Keratinocyte (primary cell): ENCODE data around the gene DENND1A.
A peak's percentile ranks its signal among the peaks of the same experiment; 100 is the strongest.

ENCODE experiments used
- EZH2 ChIP-seq: IDR thresholded peaks from one replicate; pipeline ENCODE4 v1.6.1; 2012; ENCODE audit warnings: inconsistent platforms, mild to moderate bottlenecking, low read length, moderate library complexity
- TF ChIP-seq, protein P1 (sequence below), 3 experiments: IDR thresholded peaks in 1 of 3; conservative IDR thresholded peaks in 1 of 3; optimal IDR thresholded peaks in 1 of 3; 2 replicates in 2 of 3; 3 replicates in 1 of 3; pipeline versions ENCODE3 to v1.5.1; 2011; ENCODE audit warnings: low read length in 3 of 3, mild to moderate bottlenecking in 3 of 3, moderate library complexity in 2 of 3, control low read depth in 1 of 3, inconsistent platforms in 1 of 3; ENCODE audit not compliant: insufficient read depth in 2 of 3; ENCODE audit errors: extremely low read depth in 1 of 3

DNA sequence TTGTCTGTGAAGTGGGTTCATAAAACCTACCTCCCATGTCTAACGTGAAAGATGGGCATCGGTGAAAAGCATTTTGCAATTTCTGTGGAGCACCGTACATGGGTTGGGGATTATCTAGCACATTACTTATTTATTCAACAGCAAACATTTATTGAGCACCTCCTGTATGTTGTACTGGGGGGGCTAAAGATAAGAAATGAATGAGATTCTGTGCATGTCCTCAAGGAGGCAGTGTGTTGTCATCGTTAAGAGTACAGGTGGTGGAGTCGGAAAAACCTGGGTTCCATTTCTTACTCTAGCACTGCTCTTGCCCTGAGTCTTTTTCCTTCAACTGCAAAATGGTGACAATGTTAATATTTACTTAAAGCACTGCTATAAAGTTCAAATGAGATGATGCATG is 30.4 kb upstream of the DENND1A start:
- TF ChIP-seq, protein P1, sequence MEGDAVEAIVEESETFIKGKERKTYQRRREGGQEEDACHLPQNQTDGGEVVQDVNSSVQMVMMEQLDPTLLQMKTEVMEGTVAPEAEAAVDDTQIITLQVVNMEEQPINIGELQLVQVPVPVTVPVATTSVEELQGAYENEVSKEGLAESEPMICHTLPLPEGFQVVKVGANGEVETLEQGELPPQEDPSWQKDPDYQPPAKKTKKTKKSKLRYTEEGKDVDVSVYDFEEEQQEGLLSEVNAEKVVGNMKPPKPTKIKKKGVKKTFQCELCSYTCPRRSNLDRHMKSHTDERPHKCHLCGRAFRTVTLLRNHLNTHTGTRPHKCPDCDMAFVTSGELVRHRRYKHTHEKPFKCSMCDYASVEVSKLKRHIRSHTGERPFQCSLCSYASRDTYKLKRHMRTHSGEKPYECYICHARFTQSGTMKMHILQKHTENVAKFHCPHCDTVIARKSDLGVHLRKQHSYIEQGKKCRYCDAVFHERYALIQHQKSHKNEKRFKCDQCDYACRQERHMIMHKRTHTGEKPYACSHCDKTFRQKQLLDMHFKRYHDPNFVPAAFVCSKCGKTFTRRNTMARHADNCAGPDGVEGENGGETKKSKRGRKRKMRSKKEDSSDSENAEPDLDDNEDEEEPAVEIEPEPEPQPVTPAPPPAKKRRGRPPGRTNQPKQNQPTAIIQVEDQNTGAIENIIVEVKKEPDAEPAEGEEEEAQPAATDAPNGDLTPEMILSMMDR (optimal IDR thresholded peaks at IDR 0.05 in 1 of 3, IDR thresholded peaks at IDR 0.05 in 1 of 3, conservative IDR thresholded peaks at IDR 0.05 in 1 of 3; ENCODE audit: extremely low read depth in 1 of 3, insufficient read depth in 2 of 3, low read length in 3 of 3): peak; percentile 16 to 32 (median 26)
- no peak for TF ChIP-seq EZH2
